ENCODE results near the gene ALDH1L2.

- TF ChIP-seq CTCF (conservative IDR thresholded peaks at IDR 0.05; ENCODE audit: low read depth, low read length), result no peak
- TF ChIP-seq EZH2phosphoT487 (IDR thresholded peaks at IDR 0.05; ENCODE audit: borderline replicate concordance, low read length), result no peak
Measured at GRCh38 chr12:104975587-104976343, 108.5 kb downstream of the ALDH1L2 start.
